Measurements from ENCODE around the gene MVD. TPM values are rescaled to one million over a fixed set of nuclear protein-coding genes. Genes with fewer than 3 reads are reported as not detected.

The MVD gene
- polyA plus RNA-seq, 4 donors = 28.4 to 115 (median 34.9) TPM

GRCh38 chr16:88618956-88619667, 43.8 kb downstream of the MVD start:
- peak overlapping the region in 2 of 3 donors; percentile 2 to 71 for H3K27ac ChIP-seq (ENCODE audit: low read depth in 1 of 3, low read length in 2 of 3)
- FAIRE-seq = no peak
- 92 to 94% (median 93%) methylated on average over 19 of the region's 19 CpGs for WGBS, 3 donors

GRCh38 chr16:88618182-88618955, 44.5 kb downstream of the MVD start:
- peaks cover 0 to 35% (median 8%) of the 10 kb centered on the region in 3 donors for H3K4me1 ChIP-seq (ENCODE audit: control insufficient read depth in 3 of 3, insufficient read depth in 2 of 3, low read depth in 1 of 3, low read length in 2 of 3)
- 49 to 72% (median 63%) methylated on average over 20 of the region's 20 CpGs for WGBS, 3 donors
- peak overlapping the region; percentile 27 to 71 (median 31) for H3K27ac ChIP-seq (ENCODE audit: low read depth in 1 of 3, low read length in 2 of 3)
- FAIRE-seq (no peak), DNase-seq (peak in 1 of 2 donors; percentile 71)
- no peaks in the 10 kb centered on the region for H3K9me3 ChIP-seq (ENCODE audit: control insufficient read depth in 2 of 2, insufficient read depth in 1 of 2, low read depth in 1 of 2, low read length in 1 of 2)
- H3K27me3 ChIP-seq (ENCODE audit: control insufficient read depth in 3 of 3, insufficient read depth in 3 of 3, low read length in 3 of 3) = no peaks in the 10 kb centered on the region
- H3K4me3 ChIP-seq (ENCODE audit: low read depth in 1 of 3, low read length in 3 of 3) = no peak overlapping the region
- H3K36me3 ChIP-seq (ENCODE audit: control insufficient read depth in 3 of 3, insufficient read depth in 2 of 3, low read depth in 1 of 3, low read length in 3 of 3) = peaks cover 0 to 75% (median 10%) of the 10 kb centered on the region in 3 donors

More at GRCh38 chr16:88618956-88619667, 43.8 kb downstream of the MVD start:
- no peaks in the 10 kb centered on the region for H3K9me3 ChIP-seq (ENCODE audit: control insufficient read depth in 2 of 2, insufficient read depth in 1 of 2, low read depth in 1 of 2, low read length in 1 of 2)
- peaks cover 3 to 77% (median 12%) of the 10 kb centered on the region in 3 donors for H3K36me3 ChIP-seq (ENCODE audit: control insufficient read depth in 3 of 3, insufficient read depth in 2 of 3, low read depth in 1 of 3, low read length in 3 of 3)
- no peaks in the 10 kb centered on the region for H3K27me3 ChIP-seq (ENCODE audit: control insufficient read depth in 3 of 3, insufficient read depth in 3 of 3, low read length in 3 of 3)
- peaks cover 0 to 35% (median 8%) of the 10 kb centered on the region in 3 donors for H3K4me1 ChIP-seq (ENCODE audit: control insufficient read depth in 3 of 3, insufficient read depth in 2 of 3, low read depth in 1 of 3, low read length in 2 of 3)
- no peak overlapping the region for H3K4me3 ChIP-seq (ENCODE audit: low read depth in 1 of 3, low read length in 3 of 3)
- no peak for DNase-seq

GRCh38 chr16:88617268-88618031, 45.4 kb downstream of the MVD start:
- DNase-seq (peak; percentile 61 to 92), FAIRE-seq (no peak)
- 32 to 70% (median 57%) methylated on average over 20 of the region's 20 CpGs for WGBS, 3 donors
- Histone ChIP-seq H3K27ac (ENCODE audit: low read depth in 1 of 3, low read length in 2 of 3) (peak overlapping the region; percentile 28 to 93 (median 62)), H3K27me3 (ENCODE audit: control insufficient read depth in 3 of 3, insufficient read depth in 3 of 3, low read length in 3 of 3) (no peaks in the 10 kb centered on the region), H3K4me1 (ENCODE audit: control insufficient read depth in 3 of 3, insufficient read depth in 2 of 3, low read depth in 1 of 3, low read length in 2 of 3) (peaks cover 0 to 35% (median 8%) of the 10 kb centered on the region in 3 donors), H3K36me3 (ENCODE audit: control insufficient read depth in 3 of 3, insufficient read depth in 2 of 3, low read depth in 1 of 3, low read length in 3 of 3) (peaks cover 0 to 74% (median 3%) of the 10 kb centered on the region in 3 donors), H3K9me3 (ENCODE audit: control insufficient read depth in 2 of 2, insufficient read depth in 1 of 2, low read depth in 1 of 2, low read length in 1 of 2) (no peaks in the 10 kb centered on the region), H3K4me3 (ENCODE audit: low read depth in 1 of 3, low read length in 3 of 3) (no peak overlapping the region)

GRCh38 chr16:88616736-88617135, 46.2 kb downstream of the MVD start:
- FAIRE-seq = no peak
- Histone ChIP-seq H3K4me3 (ENCODE audit: low read depth in 1 of 3, low read length in 3 of 3) (no peak overlapping the region), H3K4me1 (ENCODE audit: control insufficient read depth in 3 of 3, insufficient read depth in 2 of 3, low read depth in 1 of 3, low read length in 2 of 3) (peaks cover 0 to 35% (median 8%) of the 10 kb centered on the region in 3 donors), H3K36me3 (ENCODE audit: control insufficient read depth in 3 of 3, insufficient read depth in 2 of 3, low read depth in 1 of 3, low read length in 3 of 3) (peaks cover 0 to 74% (median 2%) of the 10 kb centered on the region in 3 donors), H3K9me3 (ENCODE audit: control insufficient read depth in 2 of 2, insufficient read depth in 1 of 2, low read depth in 1 of 2, low read length in 1 of 2) (no peaks in the 10 kb centered on the region), H3K27me3 (ENCODE audit: control insufficient read depth in 3 of 3, insufficient read depth in 3 of 3, low read length in 3 of 3) (no peaks in the 10 kb centered on the region), H3K27ac (ENCODE audit: low read depth in 1 of 3, low read length in 2 of 3) (peak overlapping the region; percentile 28 to 93 (median 62))
- DNase-seq = no peak
- 11 to 72% (median 46%) methylated on average over 12 of the region's 12 CpGs for WGBS, 3 donors

- H3K27me3 ChIP-seq (ENCODE audit: control insufficient read depth in 3 of 3, insufficient read depth in 3 of 3, low read length in 3 of 3) = no peaks in the 10 kb centered on the region
- peaks cover 0 to 35% (median 8%) of the 10 kb centered on the region in 3 donors for H3K4me1 ChIP-seq (ENCODE audit: control insufficient read depth in 3 of 3, insufficient read depth in 2 of 3, low read depth in 1 of 3, low read length in 2 of 3)
- DNase-seq = peak; percentile 79 to 97
- peaks cover 0 to 75% (median 5%) of the 10 kb centered on the region in 3 donors for H3K36me3 ChIP-seq (ENCODE audit: control insufficient read depth in 3 of 3, insufficient read depth in 2 of 3, low read depth in 1 of 3, low read length in 3 of 3)
- H3K27ac ChIP-seq (ENCODE audit: low read depth in 1 of 3, low read length in 2 of 3) = peak overlapping the region; percentile 27 to 93 (median 62)
- WGBS, 3 donors = 19 to 60% (median 42%) methylated on average over 13 of the region's 13 CpGs
- no peak for FAIRE-seq
- no peaks in the 10 kb centered on the region for H3K9me3 ChIP-seq (ENCODE audit: control insufficient read depth in 2 of 2, insufficient read depth in 1 of 2, low read depth in 1 of 2, low read length in 1 of 2)
- H3K4me3 ChIP-seq (ENCODE audit: low read depth in 1 of 3, low read length in 3 of 3) = no peak overlapping the region
Observed at GRCh38 chr16:88616320-88616719, 46.6 kb downstream of the MVD start.

GRCh38 chr16:88614818-88615580, 47.9 kb downstream of the MVD start:
- DNase-seq = no peak
- Histone ChIP-seq H3K36me3 (ENCODE audit: control insufficient read depth in 3 of 3, insufficient read depth in 2 of 3, low read depth in 1 of 3, low read length in 3 of 3) (peaks cover 0 to 80% (median 14%) of the 10 kb centered on the region in 3 donors), H3K27me3 (ENCODE audit: control insufficient read depth in 3 of 3, insufficient read depth in 3 of 3, low read length in 3 of 3) (no peaks in the 10 kb centered on the region), H3K27ac (ENCODE audit: low read depth in 1 of 3, low read length in 2 of 3) (no peak overlapping the region), H3K4me3 (ENCODE audit: low read depth in 1 of 3, low read length in 3 of 3) (no peak overlapping the region), H3K9me3 (ENCODE audit: control insufficient read depth in 2 of 2, insufficient read depth in 1 of 2, low read depth in 1 of 2, low read length in 1 of 2) (no peaks in the 10 kb centered on the region), H3K4me1 (ENCODE audit: control insufficient read depth in 3 of 3, insufficient read depth in 2 of 3, low read depth in 1 of 3, low read length in 2 of 3) (peaks cover 0 to 35% (median 8%) of the 10 kb centered on the region in 3 donors)
- no peak for FAIRE-seq
- WGBS, 3 donors = 90 to 92% (median 92%) methylated on average over 19 of the region's 19 CpGs

- H3K36me3 ChIP-seq (ENCODE audit: control insufficient read depth in 3 of 3, insufficient read depth in 2 of 3, low read depth in 1 of 3, low read length in 3 of 3) = peaks cover 2 to 80% (median 15%) of the 10 kb centered on the region in 3 donors
- no peak overlapping the region for H3K27ac ChIP-seq (ENCODE audit: low read depth in 1 of 3, low read length in 2 of 3)
- H3K4me3 ChIP-seq (ENCODE audit: low read depth in 1 of 3, low read length in 3 of 3) = no peak overlapping the region
- no peak for FAIRE-seq
- WGBS, 3 donors = 84 to 88% (median 85%) methylated on average over 19 of the region's 19 CpGs
- peaks cover 0 to 35% (median 8%) of the 10 kb centered on the region in 3 donors for H3K4me1 ChIP-seq (ENCODE audit: control insufficient read depth in 3 of 3, insufficient read depth in 2 of 3, low read depth in 1 of 3, low read length in 2 of 3)
- H3K27me3 ChIP-seq (ENCODE audit: control insufficient read depth in 3 of 3, insufficient read depth in 3 of 3, low read length in 3 of 3) = no peaks in the 10 kb centered on the region
- H3K9me3 ChIP-seq (ENCODE audit: control insufficient read depth in 2 of 2, insufficient read depth in 1 of 2, low read depth in 1 of 2, low read length in 1 of 2) = no peaks in the 10 kb centered on the region
- no peak for DNase-seq
Observed at GRCh38 chr16:88613911-88614817, 48.7 kb downstream of the MVD start.
